Activated T-helper 17 cell treated with anti-CD3 and anti-CD28 coated beads, Interleukin-2, amount 50 U/mL, for 72 hours (primary cell): ENCODE measurements around the gene AGAP2. TPM values are rescaled to one million over a fixed set of nuclear protein-coding genes. Genes with fewer than 3 reads are reported as not detected.

ENCODE experiments used
- total RNA-seq, 2 donors: library from RNA; stranded (reverse); gene quantifications; one replicate each; pipeline ENCODE4 v1.2.3, GENCODE V29; 2022

AGAP2 gene
- total RNA-seq, 2 donors from 2014 or later, result 34.9 to 52.0 TPM

Other genes with a start within 250 kb of the AGAP2 start
- 10 to 100 TPM; 14.2 to 25.3 TPM for gene DDIT3, start 218.2 kb downstream of the AGAP2 start, total RNA-seq
- gene MBD6, start 215.9 kb downstream of the AGAP2 start, total RNA-seq, result 10 to 100 TPM; 78.8 to 83.1 TPM
- 10 to 100 TPM; 78.5 to 96.4 TPM for gene DCTN2, start 191.6 kb downstream of the AGAP2 start, total RNA-seq
- gene KIF5A, start 188.7 kb downstream of the AGAP2 start, total RNA-seq, result 1 to 10 TPM; 2.0 to 3.0 TPM
- 10 to 100 TPM; 16.0 to 23.0 TPM for gene PIP4K2C, start 147.6 kb downstream of the AGAP2 start, total RNA-seq
- 10 to 100 TPM; 16.7 to 19.5 TPM for gene DTX3, start 133.9 kb downstream of the AGAP2 start, total RNA-seq
- gene ARHGEF25, start 127.3 kb downstream of the AGAP2 start, total RNA-seq, result 1 to 10 TPM; 1.5 to 1.6 TPM
- 1 to 10 TPM; 1.5 to 3.7 TPM for gene B4GALNT1, start 105.5 kb downstream of the AGAP2 start, total RNA-seq
- 100 to 1,000 TPM; 107 to 114 TPM for gene OS9, start 44.6 kb downstream of the AGAP2 start, total RNA-seq
- gene TSPAN31, start 6.3 kb upstream of the AGAP2 start, total RNA-seq, result 10 to 100 TPM; 10.7 to 18.7 TPM
- gene CDK4, start 13.6 kb upstream of the AGAP2 start, total RNA-seq, result 100 to 1,000 TPM; 132 to 242 TPM
- gene MARCHF9, start 16.4 kb upstream of the AGAP2 start, total RNA-seq, result 10 to 100 TPM; 22.5 to 26.9 TPM
- 10 to 100 TPM; 14.4 to 14.7 TPM for gene CYP27B1, start 28.3 kb upstream of the AGAP2 start, total RNA-seq
- gene METTL1, start 33.4 kb upstream of the AGAP2 start, total RNA-seq, result 10 to 100 TPM; 19.0 to 39.5 TPM
- 10 to 100 TPM in 1 of 2 donors, 1 to 10 TPM in 1; 5.4 to 11.5 TPM for gene EEF1AKMT3, start 33.9 kb upstream of the AGAP2 start, total RNA-seq
- gene TSFM, start 44.0 kb upstream of the AGAP2 start, total RNA-seq, result 10 to 100 TPM; 30.7 to 63.8 TPM
- gene AVIL, start 80.0 kb upstream of the AGAP2 start, total RNA-seq, result 1 to 10 TPM; 1.9 to 2.7 TPM
- gene CTDSP2, start 108.0 kb upstream of the AGAP2 start, total RNA-seq, result 100 to 1,000 TPM in 1 of 2 donors, 10 to 100 TPM in 1; 68.5 to 113 TPM
- gene ATP23, start 202.8 kb upstream of the AGAP2 start, total RNA-seq, result 10 to 100 TPM; 13.5 to 19.4 TPM